HG03196 (cell line): ENCODE measurements around the gene GABRP.
A peak's percentile ranks its signal among the peaks of the same experiment; 100 is the strongest.
"Not testable (repeated sequence)": the region's sequence is repeated elsewhere in the genome, so short reads cannot be mapped to it uniquely, and the experiment has no call there.

Source experiments
- ATAC-seq: cut with Tn5 transposase; IDR thresholded peaks from one replicate; pipeline ENCODE4 v1.9.1; 2021; ENCODE audit not compliant: unreplicated experiment

GABRP gene

DNA sequence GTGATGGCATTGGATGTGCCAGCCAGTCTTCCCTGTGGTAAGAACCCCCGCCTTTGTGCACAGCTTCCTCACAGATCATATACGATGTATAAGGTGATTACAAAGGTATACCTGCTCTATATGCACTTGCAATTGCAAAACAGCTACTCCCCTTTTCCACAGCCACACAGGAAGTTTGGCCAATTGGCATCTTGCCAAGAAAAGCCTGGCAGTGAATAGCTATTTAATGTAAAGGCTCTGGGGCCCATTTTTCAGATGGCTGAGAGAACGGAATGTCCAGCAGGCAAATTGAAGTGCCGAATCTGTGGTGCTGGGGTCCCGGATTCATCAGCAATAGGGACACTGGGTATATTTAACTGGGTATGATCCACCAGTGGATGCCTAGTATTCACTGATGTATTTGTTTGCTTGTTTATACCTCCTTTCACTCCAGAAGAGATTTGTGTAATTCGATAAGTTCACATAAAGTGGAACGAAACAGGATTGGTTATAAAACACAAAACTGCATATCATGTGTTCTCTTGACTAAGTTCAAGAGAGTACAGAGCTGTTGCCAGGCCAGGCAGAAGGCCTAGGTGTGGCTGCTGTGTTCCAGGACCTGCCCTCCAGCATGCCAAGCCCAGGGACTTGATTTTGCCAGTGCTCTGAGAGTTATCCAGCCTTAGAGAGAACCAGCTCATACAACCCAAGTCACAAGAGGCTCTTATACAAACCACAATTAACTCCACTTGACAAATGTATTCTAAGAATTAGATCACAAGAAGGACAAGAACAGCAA, 27.7 kb upstream of the GABRP start:
- ATAC-seq = no peak

DNA sequence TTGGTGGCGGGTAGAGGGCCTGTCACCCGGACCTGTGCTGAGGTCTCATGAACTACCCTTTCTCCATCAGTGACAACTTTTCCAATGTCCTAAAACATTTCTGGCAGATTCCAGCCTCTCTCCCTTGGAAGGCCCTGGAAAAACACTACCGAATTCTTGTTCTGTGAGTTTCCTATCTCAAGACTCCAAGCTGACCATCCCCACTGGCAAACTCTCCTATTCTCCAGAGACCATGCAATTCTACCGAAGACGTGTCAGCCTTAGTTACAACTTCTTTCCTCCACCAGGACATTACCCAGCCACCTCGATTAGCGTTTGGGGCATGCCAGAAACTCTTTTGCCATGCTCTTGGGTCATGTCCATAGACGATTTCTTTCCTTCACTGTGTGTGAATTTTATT, 26.8 kb upstream of the GABRP start:
- ATAC-seq = no peak

DNA sequence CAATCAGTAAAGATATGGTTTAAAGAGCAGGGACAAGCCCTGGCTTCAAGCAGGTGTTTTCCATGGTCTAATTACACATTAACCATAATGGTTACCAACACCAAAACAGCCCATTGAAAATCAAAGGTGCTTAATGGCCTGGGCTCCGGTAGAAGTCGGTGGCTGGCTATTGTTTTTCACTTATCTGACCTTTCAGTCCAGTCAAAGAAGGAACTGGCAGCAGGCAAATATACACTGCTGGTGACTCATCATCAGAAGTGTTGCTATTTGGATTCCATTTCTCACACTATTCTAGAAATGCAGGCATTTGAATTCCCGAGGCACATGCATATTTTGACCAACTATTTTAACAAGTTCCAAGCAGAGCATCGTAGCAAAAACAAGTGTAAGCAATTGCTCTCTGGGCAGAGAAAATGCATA, 26.3 kb upstream of the GABRP start:
- peak; percentile 89 for ATAC-seq

DNA sequence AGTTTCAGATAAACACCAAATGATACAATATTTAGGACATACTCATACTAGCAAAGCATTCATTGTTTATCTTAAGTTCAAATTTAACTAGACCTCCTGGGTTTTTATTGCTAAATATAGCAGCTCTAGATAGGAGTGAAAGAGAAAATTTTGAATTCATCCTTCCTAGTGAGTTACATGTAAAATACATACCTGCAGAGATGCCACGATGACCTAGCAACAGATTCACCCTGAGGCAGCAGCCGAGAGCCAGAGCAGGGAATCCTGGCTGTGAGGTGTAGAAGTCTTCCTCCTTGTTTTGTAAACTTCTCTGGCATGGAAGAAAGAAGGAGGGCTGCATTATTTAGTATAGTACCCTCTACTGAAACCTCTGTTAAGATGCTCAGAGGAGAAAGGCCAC, 25.9 kb upstream of the GABRP start:
- no peak for ATAC-seq

DNA sequence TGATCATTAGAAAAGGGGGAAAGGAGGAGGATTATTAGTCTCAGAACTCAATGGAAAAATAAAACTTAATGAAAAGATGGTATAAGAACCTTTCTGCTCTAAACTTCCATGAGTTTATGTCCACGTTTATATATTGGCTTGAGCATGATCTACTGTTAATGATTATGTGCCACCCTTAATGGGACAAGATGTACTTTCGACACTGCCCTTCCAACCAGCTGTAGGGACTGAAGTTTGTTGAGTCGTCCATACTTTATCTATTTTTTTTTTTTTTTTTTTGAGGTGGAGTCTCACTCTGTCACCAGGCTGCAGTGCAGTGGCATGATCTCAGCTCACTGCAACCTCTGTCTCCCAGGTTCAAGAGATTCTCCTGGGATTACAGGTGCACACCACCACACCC, 25.0 kb upstream of the GABRP start:
- ATAC-seq = no peak

DNA sequence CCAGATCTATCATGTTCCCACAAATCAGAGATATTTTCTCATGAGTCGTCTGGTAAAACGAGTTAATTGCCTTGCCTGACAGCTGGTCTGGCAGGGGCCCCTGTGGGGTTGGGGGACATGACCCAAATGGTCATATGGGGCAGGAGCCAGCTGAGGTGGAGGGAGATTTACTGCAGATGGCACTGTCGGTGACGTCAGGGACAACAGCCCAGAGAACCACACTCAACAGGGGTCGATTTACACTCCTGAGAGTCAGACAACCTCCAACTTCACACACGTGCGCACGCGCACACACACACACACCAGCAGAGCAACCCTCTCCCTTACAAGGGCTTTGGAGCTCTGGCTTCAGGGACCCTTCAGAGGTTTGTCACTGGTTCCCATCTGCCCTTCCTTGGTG, 23.4 kb upstream of the GABRP start:
- ATAC-seq = no peak

DNA sequence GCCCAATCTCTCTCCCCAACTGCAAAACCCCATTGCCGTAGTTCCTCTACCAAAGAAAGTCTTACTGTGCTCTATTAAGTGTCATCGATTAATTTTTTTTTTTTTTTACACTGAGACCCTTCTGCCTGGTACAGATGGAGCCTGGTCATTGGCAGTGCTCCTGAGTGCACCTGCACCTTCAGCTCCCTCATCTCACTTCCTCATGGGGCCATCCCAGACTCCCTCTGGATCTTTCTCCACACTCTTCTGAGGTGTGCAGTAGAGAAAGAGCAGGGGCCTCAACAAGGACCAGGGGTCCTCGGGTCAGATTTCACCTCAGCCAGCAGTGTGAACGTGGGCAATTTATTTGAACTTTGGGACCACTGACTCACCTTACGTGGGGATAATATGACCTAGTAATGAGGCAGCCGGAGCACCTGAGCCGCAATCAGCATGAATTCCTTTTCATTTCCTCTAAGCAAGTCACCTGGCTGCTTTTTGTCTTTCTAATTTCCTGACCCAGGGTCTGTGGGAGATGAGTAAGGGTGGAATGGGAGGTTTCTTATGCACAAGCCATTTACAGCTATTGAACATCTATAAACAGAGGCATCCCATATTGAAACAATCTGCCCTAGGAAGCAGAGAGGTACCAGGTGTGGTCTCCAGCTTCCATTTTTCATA, 22.3 kb upstream of the GABRP start:
- no peak for ATAC-seq

DNA sequence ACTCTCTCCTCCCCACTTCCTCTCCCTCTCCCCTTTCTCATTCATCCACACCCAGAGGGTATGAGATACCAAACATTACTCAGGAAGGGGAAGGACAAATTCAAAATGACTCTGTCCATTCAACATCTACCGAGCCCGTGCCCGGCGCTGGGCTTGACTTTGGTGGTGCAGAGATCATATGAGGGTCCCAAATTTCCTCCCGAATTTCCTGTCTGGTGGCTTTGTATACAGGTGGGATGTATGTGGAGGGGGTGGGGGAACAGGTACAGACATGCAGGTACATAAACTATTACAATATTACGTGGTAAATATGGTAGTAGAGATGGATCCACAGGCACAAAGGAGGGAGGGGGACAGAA, 21.8 kb upstream of the GABRP start:
- ATAC-seq = no peak

DNA sequence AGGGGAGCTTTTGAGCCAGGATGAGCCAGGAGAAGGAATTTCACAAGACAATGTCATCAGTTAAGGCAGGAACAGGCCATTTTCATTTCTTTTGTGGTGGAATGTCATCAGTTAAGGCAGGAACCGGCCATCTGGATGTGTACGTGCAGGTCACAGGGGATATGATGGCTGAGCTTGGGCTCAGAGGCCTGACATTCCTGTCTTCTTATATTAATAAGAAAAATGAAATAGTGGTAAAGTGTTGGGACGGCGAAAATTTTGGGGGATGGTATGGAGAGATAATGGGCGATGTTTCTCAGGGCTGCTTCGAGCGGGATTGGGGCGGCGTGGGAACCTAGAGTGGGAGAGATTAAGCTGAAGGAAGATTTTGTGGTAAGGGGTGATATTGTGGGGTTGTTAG, 21.2 kb upstream of the GABRP start:
- ATAC-seq = not testable (repeated sequence)

DNA sequence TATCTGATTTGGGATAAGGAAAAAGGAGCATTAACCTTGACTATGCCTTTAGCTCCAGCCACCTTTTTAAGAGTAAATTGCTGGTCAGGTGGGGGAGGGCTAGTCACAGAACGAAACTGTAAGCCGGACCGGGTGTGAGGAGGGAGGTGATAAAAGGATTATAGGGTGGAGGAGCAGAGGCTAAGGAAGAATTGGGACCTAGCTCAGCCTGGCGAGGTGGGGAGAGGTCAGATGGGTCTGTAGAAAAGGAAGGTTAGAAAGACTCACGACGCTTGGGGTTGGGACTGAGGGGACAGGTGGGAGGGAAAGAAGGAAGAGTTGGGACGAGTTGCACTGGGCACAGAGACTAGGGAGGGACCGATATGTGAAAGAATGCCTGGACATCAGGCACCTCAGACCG, 17.7 kb upstream of the GABRP start:
- not testable (repeated sequence) for ATAC-seq

DNA sequence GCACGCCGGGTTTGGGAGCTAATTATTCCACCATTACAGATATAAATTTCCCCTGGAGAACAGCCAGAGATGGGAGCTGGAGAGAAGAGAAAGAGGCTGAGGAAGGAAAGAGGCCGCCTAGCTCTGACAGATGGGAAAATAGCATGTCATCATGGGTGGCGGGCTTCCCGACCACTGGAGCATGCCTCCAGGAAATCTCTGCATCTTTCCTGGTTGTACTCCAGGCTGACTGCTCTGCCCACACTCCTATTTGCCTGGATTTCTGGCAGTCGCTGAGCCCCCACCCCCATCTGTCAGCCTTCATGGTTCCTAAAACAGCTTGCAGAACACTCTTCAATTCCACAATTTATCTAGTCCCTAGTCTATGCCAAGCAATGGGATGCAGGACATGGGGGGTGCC, 14.3 kb upstream of the GABRP start:
- no peak for ATAC-seq

DNA sequence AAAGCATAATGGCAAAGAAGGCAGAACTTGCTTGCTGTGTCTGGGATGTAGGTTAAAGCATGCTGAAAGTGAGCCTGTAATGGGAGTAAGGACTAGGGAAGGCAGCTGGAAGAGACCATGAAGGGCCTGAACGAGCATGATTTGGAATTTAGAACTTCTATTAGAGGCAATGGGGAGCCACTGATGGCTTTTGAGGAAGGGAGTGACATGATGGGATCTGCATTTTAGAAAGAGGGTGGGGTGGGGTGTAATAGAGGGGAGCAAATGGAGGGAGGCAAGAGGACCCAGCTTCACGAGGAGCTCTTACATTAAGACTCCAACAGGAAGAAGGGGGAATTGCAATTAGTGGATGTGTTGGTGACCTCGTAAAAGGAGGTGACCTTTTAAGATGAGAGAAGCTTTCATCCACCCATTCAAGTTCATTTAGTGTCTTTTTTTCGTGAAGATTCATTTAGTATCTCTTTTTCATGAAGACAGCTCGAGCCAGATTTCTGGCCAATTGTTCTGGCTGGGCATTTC, 13.6 kb upstream of the GABRP start:
- no peak for ATAC-seq

DNA sequence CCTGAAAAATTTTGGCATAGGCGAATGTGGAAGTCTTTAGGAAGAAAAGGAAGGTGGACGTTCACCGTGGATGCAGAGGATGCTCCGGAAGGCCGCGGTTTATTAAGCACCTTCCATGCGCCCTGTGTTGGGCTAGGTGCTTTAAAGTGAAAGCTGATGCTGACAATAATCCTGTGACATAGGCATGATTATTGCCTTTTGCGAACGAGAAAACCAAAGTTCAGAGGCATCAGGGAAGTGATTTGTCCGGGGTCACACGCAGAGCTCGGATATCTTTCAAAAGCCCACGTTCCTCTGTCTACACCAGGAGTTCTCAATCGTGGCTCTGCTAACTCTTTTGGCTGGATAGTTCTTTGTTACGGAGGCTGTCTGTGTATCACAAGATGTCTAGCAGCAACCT, 12.0 kb upstream of the GABRP start:
- ATAC-seq = no peak

DNA sequence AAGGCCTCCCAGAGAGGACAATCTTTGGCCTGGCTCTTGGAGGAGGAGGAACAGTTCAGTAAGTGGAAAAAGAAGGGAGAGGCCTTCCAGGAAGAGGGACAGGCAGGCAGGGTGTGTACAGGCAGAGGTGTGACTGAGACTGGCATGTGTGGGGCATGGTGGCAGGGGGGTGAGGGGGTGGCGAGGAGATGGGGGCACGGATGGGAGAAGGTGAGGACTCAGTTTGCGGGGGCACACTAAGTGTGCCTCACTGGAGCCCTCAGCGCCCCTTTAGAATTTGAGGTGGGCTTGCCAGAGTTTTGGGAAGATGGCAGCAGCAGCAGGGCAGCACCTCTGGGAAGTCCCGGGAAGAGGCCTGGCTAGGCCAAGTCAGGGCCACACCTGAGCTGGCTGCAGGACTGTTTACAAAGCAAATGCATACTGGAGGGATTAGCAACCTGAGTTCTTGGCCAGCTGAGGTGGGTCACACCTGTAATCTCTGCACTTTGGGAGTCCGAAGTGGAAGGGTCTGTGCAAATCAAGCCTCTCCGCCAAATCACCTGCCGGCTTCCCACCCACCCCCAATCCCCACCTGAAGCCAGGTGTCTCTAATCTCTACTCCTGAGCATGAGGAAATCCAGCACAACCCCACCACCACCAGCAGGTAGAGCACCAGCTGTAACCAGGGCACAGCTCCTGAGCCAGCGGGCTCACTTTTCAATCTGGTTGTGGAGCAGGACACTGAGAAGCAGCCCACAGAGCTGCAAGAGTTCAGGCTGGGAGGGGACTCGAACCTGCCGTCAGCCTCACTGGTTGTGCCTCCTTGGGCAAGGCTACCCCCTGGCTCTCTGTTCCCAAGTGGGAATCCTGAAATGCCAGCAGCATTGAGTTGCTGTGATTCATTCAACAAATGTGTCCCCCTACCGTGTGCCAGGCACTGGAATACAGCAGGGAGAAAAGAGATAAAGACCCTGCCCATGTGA, 10.2 kb upstream of the GABRP start:
- ATAC-seq = no peak

DNA sequence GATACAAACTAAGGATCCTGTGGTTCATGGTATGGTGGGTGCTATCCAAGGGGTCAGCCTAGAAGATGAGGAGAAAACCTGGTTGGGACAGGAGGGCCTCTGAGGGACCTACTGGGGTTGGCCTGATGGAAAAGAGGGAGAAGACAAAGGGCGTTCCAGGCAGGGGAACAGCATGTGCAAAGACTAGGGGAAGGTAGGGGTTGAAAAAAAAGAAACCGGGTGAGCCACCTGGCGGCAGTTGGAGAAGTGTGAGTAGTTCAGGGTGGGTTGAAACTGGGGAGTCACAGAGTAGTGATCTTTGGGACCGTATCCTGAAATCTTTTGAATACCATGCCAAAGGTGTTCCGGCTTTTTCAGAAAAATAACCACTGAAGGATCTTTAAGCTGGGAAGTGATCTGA, 8.7 kb upstream of the GABRP start:
- no peak for ATAC-seq

DNA sequence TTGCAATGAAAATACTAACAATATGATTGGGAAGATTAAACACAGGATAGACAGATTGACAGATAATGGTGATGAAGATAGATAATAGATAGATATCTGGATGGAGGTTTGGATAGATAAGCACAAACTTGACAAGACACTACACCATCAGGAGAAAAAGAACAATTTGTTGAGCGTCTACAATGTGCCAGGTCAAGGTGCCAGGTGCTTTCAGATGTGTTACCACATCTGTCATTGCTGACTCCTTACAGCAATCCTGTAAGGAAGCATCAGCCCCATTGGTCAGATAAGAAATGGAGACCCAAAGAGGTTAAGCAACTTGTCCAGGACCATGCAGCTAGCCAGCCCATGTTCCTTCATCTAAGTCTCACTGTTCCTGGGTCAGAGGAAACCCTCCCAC, 1.6 kb upstream of the GABRP start:
- no peak for ATAC-seq

DNA sequence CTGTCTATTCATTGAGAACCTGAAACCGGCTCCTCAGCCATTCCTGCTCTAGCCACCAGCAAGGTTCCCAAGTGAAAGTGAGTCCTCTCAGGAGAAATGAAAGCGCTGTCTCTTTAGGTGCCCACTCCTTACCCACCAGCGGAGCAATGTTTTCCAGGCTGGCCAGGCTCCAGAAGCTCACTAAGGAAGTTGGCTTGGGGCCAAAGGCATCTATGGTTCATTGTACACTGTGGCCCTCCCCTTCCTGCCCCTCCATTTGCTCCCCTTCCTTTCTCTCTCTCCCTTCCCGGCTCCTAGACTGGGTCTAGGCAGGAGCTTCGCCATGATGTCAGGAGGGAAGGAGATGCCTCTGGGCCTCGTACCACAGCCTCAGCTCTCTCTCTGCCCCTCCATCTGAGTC, 1.1 kb upstream of the GABRP start:
- no peak for ATAC-seq

DNA sequence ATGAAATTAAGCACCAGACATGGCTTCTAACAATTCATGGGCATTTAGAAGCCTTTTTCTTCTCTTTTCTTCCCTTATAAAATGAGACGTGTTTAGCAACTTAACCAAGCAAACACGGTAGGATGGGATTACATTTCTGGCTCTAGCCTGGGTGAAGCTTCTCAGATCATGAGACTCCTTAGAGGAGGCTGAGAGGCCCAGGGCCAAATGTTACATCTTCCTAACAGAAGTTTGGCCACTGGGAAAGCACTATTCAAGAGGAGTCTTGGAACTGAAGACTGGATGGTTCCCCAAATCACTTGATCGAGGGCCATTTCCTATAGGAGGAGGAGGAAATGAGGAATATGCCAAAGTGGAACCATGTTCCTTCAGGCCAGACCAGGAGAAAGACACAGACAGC, 1.9 kb downstream of the GABRP start:
- no peak for ATAC-seq

DNA sequence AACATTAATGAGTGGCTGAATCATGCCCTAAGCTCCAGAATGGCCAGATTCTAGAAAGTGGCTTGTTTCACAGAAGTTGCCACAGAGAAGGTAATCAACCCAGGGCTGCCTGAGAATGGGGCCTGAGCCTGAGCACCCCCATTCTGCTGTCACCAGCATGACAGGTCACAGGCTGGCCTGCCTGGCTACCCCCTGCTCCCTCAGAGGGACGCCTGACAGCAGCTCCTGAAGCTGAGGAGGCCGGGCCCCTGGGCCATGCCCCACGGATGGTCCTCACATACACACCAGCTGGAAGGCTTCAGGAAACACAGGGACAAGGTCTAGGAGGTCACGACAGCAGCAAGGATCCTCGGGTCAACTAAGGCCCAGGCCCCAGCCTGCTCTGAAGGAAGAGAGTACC, 3.7 kb downstream of the GABRP start:
- ATAC-seq = no peak

DNA sequence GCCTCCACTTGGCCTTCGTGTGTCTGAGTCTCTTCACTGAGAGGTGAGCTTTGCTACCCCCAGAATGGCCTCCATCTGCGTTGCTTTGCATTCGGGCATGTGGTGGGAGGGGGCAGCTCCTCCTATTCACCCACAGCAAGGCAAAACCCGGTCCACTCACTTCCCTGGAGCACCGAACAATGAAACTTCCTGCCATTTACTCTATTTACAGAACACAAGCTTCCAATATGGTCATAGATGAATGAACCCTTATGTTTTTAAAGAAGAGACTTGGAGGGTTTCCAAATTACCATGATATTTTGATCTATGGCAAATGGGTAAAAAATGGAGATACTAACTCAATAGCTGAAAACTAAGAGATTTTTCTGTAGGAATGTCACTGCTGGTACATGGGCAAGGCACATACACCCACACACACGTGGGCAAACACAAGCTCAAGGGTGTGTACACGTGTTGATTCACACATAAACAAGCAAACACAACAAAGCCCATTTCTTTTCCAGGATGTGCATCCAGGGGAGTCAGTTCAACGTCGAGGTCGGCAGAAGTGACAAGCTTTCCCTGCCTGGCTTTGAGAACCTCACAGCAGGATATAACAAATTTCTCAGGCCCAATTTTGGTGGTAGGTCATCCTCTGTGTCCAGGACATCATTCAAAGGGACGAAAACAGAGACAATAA, 5.2 kb downstream of the GABRP start:
- ATAC-seq = no peak
